HL-60/S4 treated with retinoic acid at 250 ng/mL for 4 days and 3 days (cell line): ENCODE measurements around the gene KCTD3.

Source experiments
- in situ Hi-C: fragments of 300-500 bp; cut with MboI; formaldehyde crosslinking; loops from 2 replicates; pipeline ENCODE4 v1.7.0; 2022; ENCODE audit warnings: low sequenced_read_pairs

The KCTD3 gene

GRCh38 chr1:215603319-215603718 is 36.2 kb downstream of the KCTD3 start:
- in situ Hi-C loops: no loop called here

- in situ Hi-C loops: no loop called here
These were observed 38.0 kb downstream of the KCTD3 start for GRCh38 chr1:215605011-215605621.

- in situ Hi-C loops: no loop called here
These were observed 38.9 kb downstream of the KCTD3 start for GRCh38 chr1:215606036-215606435.

- in situ Hi-C loops: no loop called here
These were observed 39.6 kb downstream of the KCTD3 start for GRCh38 chr1:215606564-215607168.

- in situ Hi-C loops: no loop called here
These were observed 40.3 kb downstream of the KCTD3 start for GRCh38 chr1:215607412-215607811.

- in situ Hi-C loops: no loop called here
These were observed 41.5 kb downstream of the KCTD3 start for GRCh38 chr1:215608646-215609045.

GRCh38 chr1:215612391-215612790 is 45.3 kb downstream of the KCTD3 start:
- in situ Hi-C loops: no loop called here

GRCh38 chr1:215617979-215618378 is 50.9 kb downstream of the KCTD3 start:
- in situ Hi-C loops: no loop called here

- in situ Hi-C loops: no loop called here
These were observed 56.1 kb downstream of the KCTD3 start for GRCh38 chr1:215623162-215623561.

- in situ Hi-C loops: no loop called here
These were observed 58.8 kb downstream of the KCTD3 start for GRCh38 chr1:215625949-215626348.

GRCh38 chr1:215631040-215631439 is 63.9 kb downstream of the KCTD3 start:
- in situ Hi-C loops: no loop called here

- in situ Hi-C loops: no loop called here
These were observed 64.4 kb downstream of the KCTD3 start for GRCh38 chr1:215631489-215631888.

GRCh38 chr1:215635827-215636226 is 68.7 kb downstream of the KCTD3 start:
- in situ Hi-C loops: no loop called here

GRCh38 chr1:215636258-215636965 is 69.3 kb downstream of the KCTD3 start:
- in situ Hi-C loops: no loop called here

GRCh38 chr1:215637041-215637573 is 70.0 kb downstream of the KCTD3 start:
- in situ Hi-C loops: no loop called here

- in situ Hi-C loops: no loop called here
These were observed 73.5 kb downstream of the KCTD3 start for GRCh38 chr1:215640429-215641148.

GRCh38 chr1:215643592-215644321 is 76.7 kb downstream of the KCTD3 start:
- in situ Hi-C loops: no loop called here

- in situ Hi-C loops: no loop called here
These were observed 78.1 kb downstream of the KCTD3 start for GRCh38 chr1:215645182-215645581.

- in situ Hi-C loops: no loop called here
These were observed 78.8 kb downstream of the KCTD3 start for GRCh38 chr1:215645861-215646260.

- in situ Hi-C loops: no loop called here
These were observed 80.6 kb downstream of the KCTD3 start for GRCh38 chr1:215647738-215648137.

GRCh38 chr1:215648957-215649356 is 81.9 kb downstream of the KCTD3 start:
- in situ Hi-C loops: no loop called here
